ENCODE data around the gene KCMF1.
"Not testable (repeated sequence)": the region's sequence is repeated elsewhere in the genome, so short reads cannot be mapped to it uniquely, and the experiment has no call there.

Gene KCMF1

DNA sequence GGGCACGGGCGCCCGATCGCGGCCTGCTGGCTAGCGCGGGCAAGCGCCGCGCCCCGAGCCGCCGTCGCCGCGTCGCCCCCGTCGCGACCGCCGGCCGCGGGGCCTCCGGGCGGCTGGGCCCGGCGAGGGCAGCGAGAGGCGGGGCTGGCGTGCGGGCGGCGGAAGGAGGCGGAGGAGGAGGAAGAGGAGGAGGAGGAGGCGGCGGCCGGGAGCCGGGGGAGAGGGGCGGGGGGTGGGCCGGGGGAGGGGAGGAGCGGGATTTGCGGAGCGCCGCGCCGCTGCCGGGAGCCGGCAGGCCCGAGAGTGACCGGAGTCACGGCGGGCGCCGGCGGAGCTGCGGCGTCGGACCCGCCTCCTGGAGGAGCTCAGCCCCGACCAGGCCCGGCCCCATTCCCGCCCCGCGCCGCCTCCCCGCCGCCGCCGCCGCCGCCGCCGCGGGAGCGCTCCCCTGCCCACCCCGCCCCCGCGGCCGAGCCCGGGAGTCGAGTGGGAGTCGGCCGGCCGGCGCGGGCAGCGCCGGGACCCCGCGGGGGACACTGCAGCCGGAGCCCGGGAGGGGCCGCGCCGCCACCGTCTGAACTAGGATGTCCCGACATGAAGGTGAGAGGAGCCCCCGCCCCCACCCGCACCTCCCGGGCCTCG lies at the start of gene KCMF1:
KCMF1 (plus strand) TSS at position 294 of the 642 bp plus-strand sequence; CDS start at position 585, 291 bp downstream.
- peak; percentile 51 to 52 for DNase-seq (ENCODE audit: low read depth in 1 of 2, low spot score in 1 of 2)

DNA sequence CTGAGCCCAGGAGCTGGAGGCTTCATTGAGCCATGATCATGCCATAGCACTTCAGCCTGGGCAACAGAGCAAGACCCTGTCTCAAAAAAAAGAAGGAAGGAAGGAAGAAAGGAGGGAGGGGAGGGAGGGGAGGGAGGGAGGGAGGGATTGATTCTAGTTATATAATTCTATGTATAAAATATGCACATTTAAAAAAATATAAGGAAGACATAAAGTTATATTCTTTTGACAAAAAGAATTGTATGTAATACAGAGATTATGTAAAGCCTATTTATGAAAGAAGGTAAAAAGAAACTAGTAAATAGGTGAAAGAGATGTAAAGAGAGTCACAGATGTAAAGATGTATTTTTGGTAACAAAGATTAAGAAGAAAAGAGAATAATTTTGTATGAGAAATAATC lies 48.0 kb upstream of the KCMF1 start:
- no peak for DNase-seq (ENCODE audit: low read depth in 1 of 2, low spot score in 1 of 2)

DNA sequence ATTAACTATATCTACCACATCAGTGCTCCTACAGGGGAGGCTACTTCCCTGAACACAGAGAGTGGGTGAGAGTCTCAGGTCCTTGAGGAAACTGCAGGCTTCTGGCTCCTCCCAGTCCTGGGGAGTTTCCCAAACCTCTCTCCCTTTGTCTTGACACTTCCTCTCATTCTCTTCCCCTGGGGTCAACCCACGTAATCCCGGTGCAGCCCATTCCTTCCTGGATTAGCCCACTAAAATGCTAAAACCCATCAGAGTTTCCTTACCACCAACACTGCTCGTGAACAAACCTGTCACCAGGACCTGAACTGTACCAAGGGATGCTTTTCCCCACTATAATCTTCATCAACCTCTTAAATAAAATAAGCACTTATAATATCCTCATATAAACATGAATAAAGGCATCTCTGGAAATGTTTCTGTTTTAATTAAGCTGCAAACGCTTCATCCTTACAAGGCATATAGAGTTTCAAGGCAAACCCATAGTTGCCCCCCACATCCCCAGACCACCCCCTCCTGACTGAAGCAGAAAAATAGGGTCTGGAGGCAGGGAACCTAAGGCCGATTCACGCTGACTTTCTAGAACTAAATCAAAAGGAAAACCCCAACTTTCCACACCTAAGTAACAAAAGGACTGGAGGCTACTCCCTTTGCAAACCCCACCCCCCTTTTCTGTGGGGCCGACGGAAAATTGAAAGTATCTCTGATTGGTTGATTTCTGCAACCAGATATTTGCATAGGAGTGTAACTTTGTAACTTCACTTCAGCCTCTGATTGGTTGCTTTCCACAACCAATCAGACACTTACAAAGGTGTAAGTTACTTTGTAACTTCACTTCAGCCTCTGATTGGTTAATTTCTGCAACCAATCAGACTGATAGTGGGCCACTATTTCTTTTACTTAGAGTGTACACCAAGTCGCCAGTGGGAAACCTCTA lies 46.5 kb upstream of the KCMF1 start:
- DNase-seq (ENCODE audit: low read depth in 1 of 2, low spot score in 1 of 2) = no peak

DNA sequence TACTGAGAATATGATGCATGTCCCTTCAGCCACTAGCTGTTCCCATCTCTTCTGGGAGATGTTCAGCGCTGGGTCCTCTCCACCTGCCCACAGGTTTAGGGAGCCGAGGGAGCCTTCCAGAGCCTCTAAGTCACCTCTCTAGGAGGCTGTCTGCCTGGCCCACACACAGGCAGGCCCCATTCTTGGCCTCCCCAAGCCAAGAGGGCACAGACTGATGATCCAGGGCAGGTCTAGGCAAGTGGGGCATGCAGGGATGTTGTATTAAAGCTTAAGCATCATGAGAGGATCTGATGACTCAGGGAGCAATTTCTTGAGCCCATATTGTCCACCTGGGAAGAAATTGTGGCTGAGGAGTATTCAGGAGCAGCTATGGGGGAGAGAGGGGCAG lies 45.6 kb upstream of the KCMF1 start:
- no peak for DNase-seq (ENCODE audit: low read depth in 1 of 2, low spot score in 1 of 2)

DNA sequence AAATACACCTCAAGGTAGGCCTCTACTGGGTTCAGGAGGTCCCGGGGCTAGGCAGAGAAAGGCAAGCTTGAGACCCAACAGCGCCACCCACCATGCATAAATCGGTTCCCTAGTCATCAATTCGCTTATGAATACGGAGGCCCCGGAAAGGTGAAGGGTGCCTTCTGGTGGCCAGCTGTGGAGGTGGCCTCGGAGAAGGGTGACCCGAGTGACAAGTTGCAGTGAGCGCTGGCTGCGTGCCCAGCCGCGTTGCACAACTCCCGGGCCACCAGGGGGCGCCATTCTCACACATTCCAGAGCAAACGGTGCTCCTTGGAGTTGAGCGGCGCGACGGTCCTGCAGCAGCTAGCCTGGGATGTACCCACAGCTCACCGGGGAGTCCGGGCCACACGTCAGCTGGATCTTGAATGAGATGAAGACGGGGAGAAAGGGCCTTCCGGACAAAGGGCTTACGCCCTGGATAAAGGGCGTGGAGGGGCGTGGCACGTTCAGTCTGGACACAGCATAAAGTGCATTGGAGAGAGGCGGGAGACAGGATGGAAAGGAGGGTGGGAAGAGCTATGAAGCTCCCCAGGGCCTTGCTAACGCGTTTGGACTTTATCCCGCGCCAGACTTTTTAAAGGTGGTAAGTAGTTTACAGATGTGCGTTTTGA lies 45.1 kb upstream of the KCMF1 start:
- DNase-seq (ENCODE audit: low read depth in 1 of 2, low spot score in 1 of 2) = peak; percentile 99

DNA sequence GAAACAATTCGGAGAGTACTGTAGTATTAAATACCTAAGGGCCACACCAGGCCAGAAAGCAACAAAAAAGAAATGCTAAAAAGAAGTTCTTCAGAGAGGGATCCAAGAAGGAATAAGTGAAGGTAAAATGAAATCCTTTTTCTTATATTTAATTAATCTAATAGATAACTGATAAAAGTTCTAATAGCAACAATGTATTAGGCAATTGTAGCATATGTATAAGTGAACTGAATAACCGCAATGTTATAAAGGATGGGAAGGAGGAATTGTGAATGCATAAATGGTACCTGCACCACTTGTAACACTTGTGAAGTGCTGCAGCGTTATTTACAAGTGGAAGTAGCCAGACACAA lies 43.7 kb upstream of the KCMF1 start:
- DNase-seq (ENCODE audit: low read depth in 1 of 2, low spot score in 1 of 2) = no peak

DNA sequence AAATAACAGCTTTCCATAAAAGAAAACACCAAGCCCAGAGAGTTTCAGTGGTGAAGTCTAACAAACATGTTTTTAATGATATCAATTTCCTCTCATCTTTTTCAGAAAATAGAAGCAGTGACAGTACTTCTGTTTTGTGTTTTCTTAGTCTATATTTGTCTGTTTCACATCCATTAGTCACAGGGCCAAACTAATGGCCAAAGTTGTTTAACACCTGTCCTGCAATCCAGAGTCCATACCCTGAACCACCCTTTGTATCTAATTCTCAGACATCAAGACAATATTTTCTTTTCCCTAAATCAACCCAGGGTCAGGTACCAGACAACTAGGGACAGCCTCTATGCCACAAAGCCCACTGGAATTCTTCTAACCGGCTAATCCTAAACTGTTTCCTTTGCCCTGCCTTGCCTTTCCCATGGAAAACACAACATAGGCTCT lies 39.6 kb upstream of the KCMF1 start:
- DNase-seq (ENCODE audit: low read depth in 1 of 2, low spot score in 1 of 2) = no peak

DNA sequence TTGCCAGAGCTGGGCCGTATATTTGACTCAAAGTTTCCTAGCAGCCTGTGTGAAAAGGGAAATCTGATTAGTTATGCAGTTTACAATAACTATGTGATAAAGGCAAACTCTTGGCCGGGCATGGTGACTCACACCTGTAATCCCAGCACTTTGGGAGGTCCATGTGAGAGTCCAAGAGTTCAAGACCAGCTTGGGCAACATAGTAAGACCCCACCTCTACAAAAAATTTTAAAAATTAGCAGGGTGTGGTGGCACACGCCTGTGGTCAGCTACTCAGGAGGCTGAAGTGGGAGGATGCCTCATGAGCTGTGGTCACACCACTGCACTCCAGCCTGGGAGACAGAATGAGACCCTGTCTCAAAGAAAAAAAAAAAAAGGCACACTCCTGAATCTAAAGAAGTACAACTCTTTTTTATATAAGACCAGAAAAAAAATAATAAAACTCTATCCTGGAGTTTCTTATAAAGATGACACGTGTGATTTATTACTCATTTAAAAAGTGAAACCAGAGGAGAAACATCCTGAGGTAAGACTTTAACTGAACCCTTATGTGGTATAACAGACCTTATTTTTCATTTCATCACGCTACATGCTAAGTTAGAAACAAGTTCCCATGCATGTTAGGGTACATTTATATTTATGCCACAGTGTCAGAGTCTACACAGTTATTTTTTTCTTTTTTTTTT lies 32.6 kb upstream of the KCMF1 start:
- DNase-seq (ENCODE audit: low read depth in 1 of 2, low spot score in 1 of 2) = peak; percentile 13 to 64

DNA sequence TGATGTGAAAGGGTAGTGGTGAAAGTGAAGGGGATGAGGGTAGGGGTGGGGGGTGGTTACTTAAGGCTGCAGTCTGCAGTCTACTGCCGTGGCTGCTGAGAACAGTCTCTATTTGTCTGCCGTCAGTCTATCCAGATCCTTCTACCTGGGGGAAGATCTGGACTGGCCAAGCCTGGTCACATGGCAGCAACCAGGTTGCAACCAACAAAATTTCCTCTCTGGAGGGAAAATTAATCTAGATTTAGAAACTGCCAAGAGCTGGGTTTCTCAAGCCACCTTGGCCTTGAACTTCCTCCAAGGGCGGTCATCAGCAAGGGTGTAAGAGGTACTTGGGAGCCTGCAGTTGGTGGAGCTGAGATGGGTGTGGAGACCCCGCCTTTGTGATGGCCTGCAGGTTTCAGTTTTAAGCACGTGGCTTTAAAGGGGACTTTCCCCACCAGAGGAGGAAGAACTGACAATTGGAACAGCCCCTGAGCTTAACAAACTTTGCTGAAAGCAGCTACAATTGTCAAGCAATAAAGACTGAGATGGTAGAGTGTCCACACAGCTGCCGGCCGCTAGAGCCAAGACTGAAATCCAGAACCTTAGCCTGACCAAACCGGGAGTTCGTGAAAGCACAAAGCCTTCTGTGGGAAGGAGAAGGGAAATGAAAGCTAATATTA lies 31.4 kb upstream of the KCMF1 start:
- peak; percentile 46 to 74 for DNase-seq (ENCODE audit: low read depth in 1 of 2, low spot score in 1 of 2)

DNA sequence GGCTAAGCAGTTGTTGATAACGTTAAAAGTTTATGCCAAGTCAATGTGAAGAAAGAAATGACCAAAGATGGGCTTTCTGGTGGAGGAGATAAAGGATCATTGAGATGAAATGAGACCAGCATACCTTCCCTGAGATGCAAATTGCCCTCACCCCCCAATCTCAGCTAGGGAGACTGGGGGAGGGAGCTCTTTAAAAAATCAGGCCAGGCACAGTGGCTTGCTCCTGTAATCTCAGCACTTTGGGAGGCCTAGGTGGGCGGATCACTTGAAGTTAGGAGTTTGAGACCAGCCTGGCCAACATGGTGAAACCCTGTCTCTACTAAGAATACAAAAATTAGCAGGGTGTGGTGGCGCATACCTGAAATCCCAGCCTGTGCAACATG lies 30.9 kb upstream of the KCMF1 start:
- no peak for DNase-seq (ENCODE audit: low read depth in 1 of 2, low spot score in 1 of 2)

DNA sequence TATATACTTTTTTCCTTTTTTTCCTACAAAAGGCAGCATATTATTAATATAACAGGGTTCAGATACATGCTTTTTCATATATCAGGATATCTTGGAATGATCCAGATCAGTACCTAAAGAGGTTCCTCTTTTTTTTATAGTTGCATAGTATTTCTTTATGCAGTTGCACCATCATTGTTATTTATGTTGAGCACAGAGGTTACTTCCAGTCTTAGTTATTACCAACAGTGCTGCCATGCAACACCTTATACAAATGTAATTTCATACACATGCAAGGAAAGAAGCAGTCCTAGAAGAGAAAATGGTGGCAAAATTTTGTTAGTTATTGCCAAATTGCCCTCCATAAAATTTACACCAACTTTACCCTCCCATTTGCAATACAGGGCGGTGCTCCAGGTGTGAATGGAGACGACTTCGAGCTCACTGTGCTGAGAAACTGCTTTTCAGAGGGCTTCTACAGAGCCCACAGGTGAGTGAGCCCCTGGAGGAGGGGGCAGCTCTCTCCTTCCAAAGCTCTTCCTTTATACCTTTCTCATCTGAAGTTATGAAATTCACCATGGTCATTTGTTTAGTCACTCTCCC lies 30.0 kb upstream of the KCMF1 start:
- no peak for DNase-seq (ENCODE audit: low read depth in 1 of 2, low spot score in 1 of 2)

DNA sequence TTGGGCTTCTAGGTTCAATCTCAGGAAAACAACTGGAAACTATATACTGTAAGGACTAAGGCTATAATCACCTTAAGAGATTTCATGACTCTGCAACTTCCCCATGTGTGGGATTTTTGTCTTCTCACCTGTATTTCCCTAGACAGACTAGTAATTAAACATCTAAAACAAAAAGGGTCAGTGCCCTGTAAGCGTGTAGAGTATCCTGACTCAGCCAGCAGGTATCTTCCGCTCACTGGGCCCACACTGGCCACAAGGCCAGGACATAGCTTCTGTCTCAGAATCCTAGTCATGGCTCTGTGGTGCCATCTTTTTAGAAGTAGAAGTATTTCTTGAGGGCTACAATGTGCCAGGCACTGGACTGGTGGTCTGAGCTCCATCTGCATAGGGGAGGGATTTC lies 28.8 kb upstream of the KCMF1 start:
- DNase-seq (ENCODE audit: low read depth in 1 of 2, low spot score in 1 of 2) = no peak

DNA sequence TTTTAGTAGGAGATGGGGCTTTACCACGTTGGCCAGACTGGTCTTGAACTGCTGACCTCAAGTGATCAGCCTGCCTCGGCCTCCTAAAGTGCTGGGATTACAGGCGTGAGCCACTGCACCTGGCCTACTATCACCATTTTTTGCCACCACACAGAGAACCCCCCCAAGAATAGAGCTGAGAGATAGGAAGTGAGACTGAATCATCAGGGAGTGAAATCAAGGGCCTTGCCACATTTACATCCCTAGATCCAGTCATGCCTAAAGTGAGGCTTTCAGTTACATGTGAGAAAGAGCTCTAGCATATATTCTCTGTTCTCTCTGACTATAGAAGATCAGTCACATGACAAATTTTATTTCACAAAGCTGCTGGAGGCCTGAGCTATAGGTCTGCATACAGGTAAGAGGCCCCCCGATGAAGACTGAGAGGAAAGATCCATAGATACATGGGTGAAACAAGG lies 28.0 kb upstream of the KCMF1 start:
- peak in 1 of 2 donors; percentile 11 for DNase-seq (ENCODE audit: low read depth in 1 of 2, low spot score in 1 of 2)

DNA sequence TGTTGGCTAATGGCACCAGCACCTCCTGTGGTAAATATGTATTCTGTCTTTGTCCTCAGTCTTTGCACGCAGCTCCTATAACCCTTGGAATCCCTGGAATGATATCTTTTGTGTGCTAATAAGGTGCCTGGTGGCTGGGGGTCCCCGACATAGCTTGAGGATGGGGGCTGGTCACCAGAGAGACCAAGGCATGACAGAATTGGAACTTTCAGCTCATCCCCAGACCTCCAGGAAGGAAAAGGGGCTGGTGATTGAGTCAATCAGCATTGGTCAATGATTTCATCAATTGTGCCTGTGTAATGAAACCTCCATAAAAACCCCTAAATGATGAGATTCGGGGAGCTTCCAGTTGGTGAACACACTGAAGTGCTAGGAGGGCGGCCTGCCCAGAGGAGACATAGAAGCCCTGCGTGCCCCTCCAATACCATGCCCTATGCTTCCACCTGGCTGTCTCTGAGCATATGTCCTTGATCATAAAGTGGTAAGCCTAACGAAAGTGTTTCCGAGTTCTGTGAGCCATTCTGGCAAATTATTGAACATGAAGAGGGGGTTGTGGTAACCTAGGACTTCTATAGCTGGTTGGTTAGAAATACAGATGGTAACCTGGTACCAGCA lies 26.6 kb upstream of the KCMF1 start:
- no peak for DNase-seq (ENCODE audit: low read depth in 1 of 2, low spot score in 1 of 2)

DNA sequence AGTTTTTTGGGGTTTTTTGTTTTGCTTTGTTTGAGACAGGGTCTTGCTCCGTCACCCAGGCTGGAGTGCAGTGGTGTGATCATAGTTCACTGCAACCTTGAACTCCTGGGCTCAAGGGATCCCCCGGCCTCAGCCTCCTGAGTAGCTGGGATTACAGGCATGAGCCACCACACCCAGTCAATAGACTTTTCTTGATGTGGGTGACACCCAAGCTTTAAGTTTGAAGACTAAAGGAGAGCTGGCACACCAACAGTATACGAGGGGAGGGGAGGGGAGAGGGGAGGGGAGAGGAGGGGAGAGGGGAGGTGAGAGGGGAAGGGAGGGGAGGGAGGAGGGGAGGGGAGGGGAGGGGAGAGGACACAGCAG lies 25.1 kb upstream of the KCMF1 start:
- DNase-seq (ENCODE audit: low read depth in 1 of 2, low spot score in 1 of 2) = not testable (repeated sequence)

DNA sequence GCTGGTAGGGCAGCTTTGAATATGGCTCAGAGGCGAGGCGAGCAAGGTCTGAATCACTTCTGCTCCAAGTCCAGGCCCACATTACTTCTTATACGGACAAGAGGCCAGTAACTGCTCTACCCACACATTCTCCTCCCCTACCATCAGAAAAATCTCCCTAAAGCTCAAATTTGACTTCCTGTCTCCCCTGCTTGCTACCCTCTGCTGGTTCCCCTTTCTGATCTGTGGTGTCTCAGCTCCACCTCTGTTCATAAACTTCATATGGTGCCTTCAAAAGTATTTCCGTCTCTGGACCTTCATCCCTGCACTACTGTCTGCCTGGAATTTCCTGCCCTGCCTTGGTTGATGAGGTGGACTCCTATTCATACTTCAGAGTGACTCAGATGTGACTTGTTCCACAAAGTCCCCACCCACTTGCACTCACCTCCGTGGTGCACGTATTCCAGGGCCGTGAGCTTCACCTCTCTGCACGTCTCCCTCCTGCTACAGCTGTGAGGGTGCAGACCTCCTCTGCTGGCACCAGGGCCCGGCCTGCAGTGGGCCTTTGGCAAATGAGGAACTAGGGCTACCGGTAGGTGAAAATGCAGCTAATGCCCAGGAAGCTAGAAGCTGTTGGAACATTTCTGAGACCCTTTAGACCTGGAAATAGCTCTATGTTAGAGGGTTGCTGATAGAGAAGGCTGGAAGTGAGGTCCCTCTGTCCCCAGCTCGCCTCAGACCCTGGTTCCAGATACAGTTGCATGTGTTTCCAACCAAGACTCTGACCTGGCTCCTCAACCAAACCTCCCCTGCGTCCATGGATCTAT lies 24.6 kb upstream of the KCMF1 start:
- DNase-seq (ENCODE audit: low read depth in 1 of 2, low spot score in 1 of 2) = peak; percentile 46 to 76

DNA sequence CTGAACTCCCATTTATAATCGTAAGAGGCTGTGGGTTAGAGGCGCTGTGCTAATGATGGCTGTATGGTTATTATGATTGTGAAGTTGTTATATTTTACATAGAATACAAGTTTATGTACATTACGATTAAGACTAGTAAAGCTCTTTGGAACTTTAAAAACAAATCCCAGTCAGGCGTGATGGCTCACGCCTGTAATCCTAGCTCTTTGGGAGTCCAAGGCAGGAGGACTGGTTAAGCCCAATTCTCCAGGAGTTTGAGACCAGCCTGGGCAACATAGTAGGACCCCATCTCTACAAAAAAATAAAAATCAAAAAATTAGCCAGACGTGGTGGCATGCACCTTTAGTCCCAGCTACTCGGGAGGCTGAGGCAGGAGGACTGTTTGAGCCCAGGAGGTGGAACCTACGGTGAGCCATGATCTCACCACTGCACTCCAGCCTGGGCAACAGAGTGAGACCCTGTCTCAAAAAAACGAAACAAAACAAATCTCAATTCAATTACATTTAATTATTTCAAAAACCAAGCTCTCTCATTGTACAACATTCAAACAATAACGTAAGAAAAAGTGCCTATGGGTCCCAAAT lies 23.9 kb upstream of the KCMF1 start:
- DNase-seq (ENCODE audit: low read depth in 1 of 2, low spot score in 1 of 2) = no peak

DNA sequence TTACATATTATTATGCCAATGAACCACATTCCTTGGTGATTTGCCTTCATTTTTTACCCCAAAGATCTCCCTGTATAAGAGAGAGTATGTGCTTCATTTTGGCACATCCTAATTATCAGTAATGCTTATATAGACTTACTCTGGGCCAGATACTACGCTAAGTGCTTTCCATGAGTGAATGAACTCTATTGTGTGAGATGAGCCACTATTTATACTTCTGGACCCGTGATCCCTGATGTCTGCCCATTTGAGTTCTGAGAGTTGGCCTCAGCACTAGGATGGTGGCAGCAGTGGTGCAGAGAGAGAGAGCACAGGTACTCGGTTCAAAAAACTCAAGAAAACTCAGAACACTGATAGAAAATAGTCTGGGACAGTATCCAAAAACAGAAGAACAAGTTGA lies 17.4 kb upstream of the KCMF1 start:
- DNase-seq (ENCODE audit: low read depth in 1 of 2, low spot score in 1 of 2) = no peak

DNA sequence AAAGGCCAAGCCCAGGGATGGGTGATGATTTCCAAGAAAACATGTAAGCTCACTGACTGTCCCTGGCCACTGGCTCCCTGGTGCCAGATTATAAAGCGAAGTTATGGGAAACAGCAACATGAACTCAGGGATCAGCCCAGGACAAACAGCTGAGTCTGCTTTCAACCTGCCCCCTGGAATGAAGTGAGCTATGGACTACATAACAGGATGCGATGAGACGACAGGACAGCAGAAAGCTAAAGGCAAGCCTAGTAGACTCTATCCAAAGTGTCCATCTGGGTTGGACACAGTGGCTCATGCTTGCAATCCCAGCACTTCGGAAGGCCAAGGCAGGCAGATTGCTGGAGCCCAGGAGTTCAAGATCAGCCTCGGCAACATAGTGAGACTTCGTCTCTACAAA lies 16.6 kb upstream of the KCMF1 start:
- no peak for DNase-seq (ENCODE audit: low read depth in 1 of 2, low spot score in 1 of 2)
